Suppressor macrophage (primary cell): Measurements from ENCODE around the gene POU6F2.

Experiments used
- DNase-seq, 4 experiments: peaks; one replicate each; pipeline ENCODE4 v3.0.0-alpha.2; 2020 to 2022

Gene POU6F2

DNA sequence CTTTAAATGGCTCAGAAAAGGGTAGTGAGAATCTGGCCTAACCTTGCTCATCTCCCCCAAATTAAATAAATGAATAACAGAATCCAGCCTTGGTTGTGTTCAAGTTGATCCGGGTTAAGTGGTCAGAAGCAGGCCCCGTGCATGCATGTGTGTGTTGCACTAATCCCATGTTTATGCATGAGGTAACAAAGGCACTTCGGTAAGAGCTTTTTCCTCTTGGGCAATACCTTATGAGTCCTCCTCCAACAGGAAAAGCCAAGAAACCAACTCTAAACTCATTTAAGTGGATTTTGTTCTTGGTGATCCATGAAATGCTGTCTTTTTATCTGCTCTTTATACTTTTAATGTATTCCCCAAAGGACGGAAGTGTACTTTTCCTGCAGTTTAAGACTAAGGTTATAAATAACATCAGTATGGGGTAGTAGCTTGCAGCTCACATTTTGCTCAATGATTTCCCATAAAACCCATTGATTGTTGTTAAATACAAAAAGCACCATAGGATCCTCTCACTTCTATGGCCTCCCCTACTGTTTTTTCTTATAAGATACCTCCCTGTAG, 483.6 kb downstream of the POU6F2 start:
- peak in 1 of 4 experiments; percentile 4 for DNase-seq

GRCh38 chr7:39463252-39463651, 485.5 kb downstream of the POU6F2 start:
- no peak for DNase-seq

- DNase-seq: no peak
Observed at GRCh38 chr7:39464350-39465054, 486.8 kb downstream of the POU6F2 start.

- peak; percentile 40 to 53 (median 46) for DNase-seq
Observed at GRCh38 chr7:39465055-39465929, 487.6 kb downstream of the POU6F2 start.

- DNase-seq: no peak
Observed at GRCh38 chr7:39468261-39468660, 490.6 kb downstream of the POU6F2 start.

- no peak for DNase-seq
Observed at GRCh38 chr7:39468808-39469374, 491.2 kb downstream of the POU6F2 start.

DNA sequence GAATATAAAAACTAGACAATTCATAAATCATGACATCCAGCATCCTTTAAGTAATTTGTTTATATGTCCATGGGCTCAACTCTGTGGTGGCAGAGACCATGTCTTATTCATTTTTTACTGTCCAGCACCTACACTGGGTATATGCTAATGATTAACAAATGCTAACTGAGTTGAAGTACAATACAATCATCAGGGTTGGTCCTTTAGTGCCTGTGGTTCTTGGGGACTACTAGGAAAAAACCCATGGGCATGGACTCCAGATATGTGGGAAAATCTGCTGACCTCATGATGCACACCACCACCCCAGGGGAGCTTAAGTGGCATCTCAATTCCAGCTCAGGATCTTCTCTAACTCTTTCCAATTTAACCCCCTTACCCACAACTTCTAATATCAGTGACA, 503.2 kb downstream of the POU6F2 start:
- DNase-seq: no peak

DNA sequence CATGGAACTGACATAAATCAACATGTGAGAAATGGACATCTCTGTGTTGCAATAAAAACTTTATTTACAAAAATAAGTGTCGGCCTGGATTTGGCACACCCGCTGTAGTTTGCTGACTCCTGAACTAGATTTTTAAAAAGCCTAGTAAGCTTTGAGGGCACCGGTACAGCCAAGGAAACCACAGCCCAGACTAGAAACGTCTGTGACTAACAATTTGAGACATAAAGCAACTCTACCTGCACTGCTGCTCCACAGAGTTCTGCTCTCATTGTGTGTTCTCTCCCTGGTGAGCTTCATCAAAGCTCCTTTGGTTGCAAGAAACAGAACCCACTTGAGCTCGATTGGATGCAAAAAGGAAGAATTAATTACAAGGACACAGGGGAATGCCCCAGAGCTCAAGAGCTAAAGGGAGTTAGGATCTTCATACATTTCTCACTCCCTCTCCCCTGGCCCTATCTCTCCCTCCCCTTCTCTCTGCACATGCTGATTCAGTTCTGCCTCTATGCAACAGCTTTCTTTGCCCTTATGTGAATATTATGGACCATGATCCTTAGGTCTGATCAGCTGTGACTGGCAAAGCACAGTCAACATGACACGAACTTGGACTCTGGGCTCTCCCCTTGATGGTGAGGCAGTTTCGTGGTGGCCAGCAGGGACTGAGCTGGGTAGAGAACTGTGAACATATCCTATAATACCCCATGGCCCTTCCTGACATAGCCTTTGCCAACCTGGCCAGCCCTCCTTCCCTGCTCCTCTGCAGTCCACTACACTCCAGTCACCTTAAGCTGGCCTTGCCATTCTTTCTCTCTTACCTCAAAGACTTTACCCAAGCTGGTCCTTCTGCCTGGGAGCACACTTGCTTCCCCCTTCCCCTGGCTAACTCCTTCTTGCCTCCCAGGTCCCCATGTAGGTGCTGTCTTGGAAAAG, 511.0 kb downstream of the POU6F2 start:
- no peak for DNase-seq

DNA sequence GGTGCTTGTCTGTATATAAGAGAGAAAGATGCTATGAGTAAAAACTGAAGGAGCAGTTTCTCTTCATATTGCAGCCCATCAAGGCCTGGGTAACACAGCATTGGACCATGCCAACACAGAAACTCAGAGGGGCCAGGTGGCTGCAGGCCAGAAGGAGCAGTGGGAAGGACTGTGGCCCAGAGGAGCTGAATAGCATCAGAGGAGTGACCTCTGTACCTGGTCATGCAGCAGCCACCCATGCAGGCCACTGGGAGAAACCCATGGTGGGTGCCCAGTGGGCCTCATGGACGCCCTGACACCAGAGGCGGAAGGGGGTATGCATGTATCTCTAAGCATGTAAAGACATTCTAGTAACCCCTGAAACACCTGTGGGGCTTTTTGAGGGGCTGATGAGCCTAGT, 512.6 kb downstream of the POU6F2 start:
- DNase-seq: no peak

DNA sequence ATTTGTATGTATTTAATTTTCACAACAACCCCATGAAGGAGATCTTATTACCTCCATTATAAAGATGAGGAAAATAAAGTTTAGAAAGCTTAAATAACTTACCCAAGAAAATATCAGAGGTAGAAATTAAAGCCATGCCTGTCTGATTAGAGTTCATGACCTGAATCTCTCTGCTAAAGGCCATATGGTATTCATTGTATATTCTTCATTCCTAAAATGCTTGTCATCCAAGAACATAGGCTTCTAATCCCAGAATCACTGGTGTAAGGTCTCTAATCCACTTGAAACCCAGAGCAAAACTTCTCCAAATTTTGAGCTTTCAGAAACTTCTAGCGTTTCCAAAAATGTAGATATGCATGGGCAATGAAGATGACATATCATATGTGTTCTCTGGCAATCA, 516.2 kb downstream of the POU6F2 start:
- DNase-seq: no peak

- DNase-seq: no peak
Observed at GRCh38 chr7:39501358-39501757, 523.6 kb downstream of the POU6F2 start.

DNA sequence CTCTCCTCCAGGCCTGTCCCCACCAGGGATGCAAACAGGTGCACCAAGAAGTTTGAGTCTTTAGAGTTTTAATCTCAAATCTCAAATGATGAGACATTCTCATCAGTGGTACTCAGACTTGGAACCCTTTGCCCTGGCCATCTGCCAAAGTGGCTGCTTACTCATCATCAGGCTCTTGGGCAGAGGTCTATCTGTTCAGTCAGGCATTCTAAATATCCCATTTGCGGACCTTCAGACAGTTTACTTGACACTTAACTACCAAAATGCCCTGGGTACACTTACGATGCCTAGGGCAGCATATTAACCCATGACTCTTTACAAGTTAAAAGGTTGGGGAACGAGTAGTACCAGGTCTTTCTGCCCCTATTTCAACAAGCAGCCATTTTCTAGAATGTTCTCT, 527.3 kb downstream of the POU6F2 start:
- DNase-seq: no peak

DNA sequence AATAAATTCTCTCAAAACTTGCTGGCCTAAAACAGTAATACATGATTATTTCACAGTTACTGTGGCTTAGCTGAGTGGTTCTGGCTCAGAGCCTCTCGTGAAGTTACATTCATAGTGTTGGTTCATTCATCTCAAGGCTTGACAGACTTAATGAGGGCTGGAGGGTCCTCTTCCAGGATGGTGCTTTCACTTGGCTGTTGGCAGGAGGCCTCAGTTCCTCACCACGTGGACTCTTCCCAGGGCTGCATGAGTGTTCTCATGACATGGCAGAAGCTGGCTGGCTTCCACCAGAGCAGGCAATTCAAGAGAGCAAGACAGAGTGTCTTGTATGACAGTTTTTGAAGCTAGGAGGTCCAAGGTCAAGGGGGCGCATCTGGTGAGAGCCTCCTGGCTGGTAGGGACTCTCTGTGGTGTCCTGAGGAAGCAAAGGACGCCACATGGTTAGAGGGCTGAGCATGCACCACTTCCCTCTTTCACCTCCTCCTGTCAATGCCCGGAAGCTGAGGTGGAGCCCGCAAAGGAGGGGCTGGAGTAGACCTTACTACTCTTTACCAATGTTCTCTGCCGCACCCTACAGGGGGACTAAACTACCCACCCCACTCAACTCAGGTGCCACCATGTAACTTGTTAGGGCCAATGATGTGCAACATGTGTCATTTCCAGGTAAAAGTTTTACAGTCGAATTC, 530.3 kb downstream of the POU6F2 start:
- peak; percentile 2 to 29 (median 23) for DNase-seq

DNA sequence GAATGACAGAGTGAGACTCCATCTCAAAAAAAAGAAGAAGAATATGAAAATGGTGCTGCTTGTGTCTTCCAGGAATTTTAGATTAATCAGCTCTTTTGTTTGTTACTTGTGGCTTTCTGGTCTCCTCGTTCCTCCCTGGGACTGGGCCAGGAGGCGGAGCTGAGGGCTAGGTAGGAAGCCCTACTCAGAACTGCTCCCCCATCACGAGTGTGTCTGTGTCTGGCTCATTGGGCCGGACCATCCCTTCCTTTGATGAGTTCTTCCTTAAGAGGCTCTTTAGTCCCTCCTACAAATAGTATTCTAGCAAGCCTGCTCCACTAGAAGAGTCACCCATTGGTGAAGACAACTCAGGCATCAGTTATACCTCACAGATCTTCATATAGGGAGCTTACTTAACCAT, 531.7 kb downstream of the POU6F2 start:
- peak in 2 of 4 experiments; percentile 3 to 6 for DNase-seq

GRCh38 chr7:39509912-39510311, 532.2 kb downstream of the POU6F2 start:
- DNase-seq: no peak

DNA sequence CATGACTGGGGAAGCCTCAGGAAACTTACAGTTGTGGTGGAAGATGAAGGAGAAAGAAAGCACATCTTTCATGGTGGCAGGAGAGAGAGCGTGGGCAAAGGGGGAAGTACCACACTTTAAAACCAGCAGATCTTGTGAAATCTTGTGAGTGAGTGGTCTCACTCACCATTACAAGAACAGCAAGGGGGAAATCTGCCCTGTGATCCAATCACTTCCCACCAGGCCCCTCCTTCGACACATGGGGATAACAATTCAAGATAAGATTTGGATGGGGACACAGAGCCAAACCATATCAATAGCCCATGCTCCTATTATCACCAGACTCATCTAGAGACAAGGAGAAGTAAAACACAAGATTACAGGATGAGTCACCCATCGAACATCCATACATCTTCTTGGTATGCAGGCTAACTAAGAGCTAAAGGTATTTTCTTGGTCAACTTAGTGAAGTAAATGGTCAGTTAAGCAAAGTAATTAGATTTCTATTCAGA, 533.2 kb downstream of the POU6F2 start:
- peak; percentile 4 to 36 (median 28) for DNase-seq

DNA sequence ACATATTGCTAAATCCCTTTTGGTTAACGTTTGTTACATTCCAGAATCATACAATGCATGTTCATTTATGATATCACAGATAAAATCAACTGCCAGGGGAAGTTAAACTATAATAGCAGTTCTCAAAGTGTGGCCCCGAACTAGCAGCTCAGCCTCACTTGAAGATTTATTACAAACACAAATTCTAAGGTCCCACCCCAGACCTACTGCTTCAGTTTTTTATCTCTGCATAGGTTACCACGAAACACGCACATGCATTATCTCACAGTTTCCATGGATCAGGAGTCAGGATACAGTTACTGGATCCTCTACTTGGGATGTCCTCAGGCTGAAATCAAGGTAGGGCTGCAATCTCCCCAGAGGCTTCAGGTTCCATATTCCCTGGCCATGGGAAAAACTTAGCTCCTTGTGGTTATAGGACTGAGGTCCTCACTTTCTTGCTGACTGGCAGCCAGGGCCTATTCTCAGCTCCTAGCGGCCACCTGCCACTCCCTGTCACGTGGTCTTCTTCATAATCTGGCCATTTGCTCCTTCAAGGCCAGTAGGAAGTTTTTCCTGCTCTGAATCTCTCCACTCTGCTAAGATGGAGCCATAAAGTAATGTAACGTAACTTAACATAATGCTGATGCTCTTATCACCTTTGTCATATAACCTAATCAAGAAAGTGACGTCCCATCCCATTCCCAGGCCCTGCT, 538.0 kb downstream of the POU6F2 start:
- no peak for DNase-seq

GRCh38 chr7:39516498-39516897, 538.8 kb downstream of the POU6F2 start:
- DNase-seq: no peak

GRCh38 chr7:39517240-39517639, 539.5 kb downstream of the POU6F2 start:
- DNase-seq: no peak
